ENCODE results near the gene COL18A1.
"Not testable (repeated sequence)": the region's sequence is repeated elsewhere in the genome, so short reads cannot be mapped to it uniquely, and the experiment has no call there.

COL18A1 gene

GRCh38 chr21:45551783-45552695, 147.1 kb downstream of the COL18A1 start:
- FAIRE-seq: no peak

DNA sequence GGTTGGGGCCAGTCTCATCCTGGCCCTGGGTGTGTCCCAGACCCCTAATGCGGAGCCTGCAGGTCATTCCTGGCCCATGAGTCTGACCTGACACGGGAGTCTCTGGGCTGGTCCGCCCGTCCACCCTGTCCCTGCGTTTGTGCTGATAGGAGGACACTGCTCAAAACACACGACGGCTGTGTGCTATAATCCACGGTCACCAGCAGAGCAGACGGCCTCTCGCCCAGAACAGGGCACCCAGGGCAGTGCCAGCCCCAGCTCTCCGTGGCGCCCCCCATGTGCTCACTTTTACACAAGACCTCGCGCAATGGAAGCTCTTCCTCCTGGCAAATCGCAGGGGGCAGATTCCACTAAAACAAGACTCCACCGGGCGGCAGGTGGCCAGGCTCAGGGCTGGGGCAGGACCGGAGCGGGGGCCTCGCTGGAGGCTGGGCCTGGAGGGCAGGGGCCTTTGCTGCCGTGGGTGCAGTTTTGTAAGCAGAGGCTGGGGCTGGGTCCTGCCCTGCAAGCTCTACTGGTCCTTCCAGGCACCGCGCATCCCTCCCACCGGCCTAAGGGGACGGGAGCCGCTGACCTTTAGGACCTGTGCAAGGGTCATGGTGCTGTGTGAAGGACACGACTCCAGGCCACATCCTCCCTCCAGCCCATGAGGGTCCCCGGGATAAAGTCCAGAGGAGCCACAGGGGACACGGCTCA, 147.9 kb downstream of the COL18A1 start:
- no peak for FAIRE-seq

- FAIRE-seq: no peak
Measured at GRCh38 chr21:45554477-45555175, 149.7 kb downstream of the COL18A1 start.

DNA sequence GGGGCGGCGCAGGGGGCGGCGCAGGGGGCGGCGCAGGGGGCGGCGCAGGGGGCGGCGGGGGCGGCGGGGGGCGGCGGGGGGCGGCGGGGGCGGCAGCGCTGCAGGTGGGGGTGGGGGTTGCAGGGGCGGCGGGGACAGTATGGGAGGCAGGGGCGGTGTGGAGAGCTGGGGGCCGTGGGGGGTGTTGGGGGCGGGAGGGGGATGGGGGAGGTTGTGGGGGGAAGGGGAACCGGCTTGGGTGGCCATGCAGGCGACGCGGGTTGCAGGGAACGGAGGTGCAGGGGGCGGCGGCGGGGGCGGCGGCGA, 150.2 kb downstream of the COL18A1 start:
- no peak for FAIRE-seq

- FAIRE-seq: no peak
Measured at GRCh38 chr21:45555557-45556301, 150.8 kb downstream of the COL18A1 start.

- no peak for FAIRE-seq
Measured at GRCh38 chr21:45556302-45556644, 151.3 kb downstream of the COL18A1 start.

DNA sequence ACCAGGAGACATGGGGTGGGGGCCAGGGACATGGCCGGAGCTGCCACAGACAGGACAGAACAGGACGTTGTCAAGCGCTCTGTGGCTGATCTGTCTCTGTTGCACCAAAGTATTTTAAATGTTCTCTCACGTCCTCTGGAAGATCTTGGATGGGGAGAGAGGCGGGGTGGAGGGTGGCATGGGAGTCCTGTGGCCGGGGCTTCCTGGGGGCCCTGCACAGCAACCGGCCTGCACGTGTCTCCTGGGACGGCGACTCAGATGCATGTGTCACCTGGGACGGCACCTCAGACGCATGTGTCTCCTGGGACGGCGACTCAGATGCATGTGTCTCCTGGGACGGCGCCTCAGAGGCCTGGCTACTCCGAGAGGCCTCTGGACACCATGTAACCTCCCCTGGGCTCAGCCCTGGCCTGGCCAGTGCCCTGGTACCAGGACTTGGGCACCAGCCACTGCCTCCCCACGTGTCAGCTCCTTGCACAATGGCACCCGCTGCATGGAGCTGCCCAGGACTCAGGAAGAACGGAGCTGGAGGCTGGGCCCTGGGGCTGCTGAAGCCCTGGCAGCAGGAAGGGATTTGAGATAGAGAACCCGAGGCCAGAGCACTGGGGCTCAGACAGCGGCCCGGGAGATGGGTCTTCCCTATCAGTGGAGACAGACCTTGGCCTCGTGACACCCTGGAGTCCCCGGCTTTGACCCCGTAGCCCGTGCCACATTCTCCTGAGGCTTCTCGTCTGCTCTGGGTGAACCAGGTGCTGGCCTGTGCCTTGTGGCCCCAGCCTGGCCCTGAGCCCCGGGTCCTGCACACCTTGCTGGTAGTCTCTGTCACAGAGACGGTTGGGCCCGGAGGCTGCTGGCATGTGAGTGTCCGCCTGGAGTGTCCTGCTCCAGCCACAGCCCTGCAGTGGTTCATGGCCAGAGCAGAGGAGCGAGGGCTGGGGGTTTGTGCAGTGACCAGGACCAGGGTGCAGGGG, 152.0 kb downstream of the COL18A1 start:
- no peak for FAIRE-seq

- FAIRE-seq: no peak
Measured at GRCh38 chr21:45557616-45558043, 152.7 kb downstream of the COL18A1 start.

DNA sequence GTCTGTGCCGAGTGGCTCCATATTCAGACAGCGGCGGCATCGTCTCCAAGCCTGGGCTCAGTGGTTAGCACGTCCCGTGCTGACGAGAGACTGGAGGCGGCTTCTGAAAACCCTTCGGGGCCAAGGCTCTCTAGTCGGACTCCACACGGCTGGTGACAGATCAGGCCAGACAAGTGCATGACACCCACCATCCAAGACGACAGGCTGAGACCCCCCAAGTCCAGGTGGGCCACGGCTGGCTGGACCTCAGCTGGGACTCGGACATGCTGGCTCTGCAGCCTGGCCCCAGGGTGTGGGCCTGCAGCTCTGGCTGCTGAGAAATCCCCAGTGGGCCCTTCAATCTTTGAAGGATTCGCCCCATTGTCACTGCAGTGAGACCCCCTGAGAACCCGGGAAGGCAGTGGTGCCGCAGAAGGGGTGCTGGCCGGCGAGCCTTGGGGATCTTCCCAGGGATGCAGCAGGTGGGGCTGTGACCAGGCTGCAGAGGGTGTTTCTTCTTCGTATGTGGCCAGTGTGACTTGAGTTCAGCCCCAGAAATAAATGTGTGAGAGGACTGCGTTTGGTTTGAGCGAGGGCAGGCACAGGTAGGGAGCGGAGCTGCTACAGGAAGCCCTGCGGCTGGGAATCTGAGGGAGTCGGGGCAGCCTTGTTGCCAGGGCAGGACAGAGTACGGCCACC, 153.2 kb downstream of the COL18A1 start:
- no peak for FAIRE-seq

- FAIRE-seq: no peak
Measured at GRCh38 chr21:45559216-45560105, 154.5 kb downstream of the COL18A1 start.

DNA sequence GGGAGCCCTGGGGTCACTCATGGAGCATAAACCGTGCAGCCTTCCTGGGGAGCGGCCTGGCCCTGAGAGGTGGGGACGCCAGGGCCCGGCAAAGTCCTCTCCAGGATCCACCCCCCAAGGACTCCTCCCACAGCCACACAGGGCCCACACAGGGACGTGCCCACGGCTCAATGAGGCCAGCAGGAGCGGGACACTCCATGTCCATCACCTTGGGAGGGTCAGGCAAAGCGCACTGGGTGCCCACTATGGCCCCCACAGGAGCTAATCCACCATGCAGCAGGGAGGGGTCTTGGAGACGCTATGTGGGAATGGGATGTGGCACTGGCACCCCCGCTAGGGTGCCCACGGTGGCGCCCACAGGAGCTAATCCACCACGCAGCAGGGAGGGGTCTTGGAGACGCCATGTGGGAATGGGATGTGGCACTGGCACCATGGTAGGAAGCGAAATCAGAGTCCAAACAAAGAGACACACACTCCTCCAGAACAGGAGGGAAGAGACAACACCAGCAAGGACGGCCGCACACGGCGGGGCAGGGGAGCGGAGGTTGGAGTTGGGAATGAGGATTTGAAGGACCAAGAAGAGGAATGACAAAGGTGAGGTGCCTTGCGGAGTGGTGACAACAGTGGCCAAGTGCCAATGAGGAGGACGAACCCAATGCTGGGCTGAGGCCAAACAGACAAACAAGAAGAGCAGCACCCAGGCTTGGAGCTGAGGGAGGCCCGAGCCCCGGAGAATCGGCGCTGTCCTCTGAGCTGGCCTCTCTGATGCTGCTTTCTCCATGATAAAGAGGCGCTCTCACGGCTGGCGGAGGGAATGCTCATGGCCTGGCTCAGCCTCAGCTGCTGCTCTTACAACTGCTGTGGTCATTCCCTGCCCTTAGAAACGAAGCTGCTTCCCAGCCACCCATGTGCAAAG, 155.4 kb downstream of the COL18A1 start:
- FAIRE-seq: no peak

DNA sequence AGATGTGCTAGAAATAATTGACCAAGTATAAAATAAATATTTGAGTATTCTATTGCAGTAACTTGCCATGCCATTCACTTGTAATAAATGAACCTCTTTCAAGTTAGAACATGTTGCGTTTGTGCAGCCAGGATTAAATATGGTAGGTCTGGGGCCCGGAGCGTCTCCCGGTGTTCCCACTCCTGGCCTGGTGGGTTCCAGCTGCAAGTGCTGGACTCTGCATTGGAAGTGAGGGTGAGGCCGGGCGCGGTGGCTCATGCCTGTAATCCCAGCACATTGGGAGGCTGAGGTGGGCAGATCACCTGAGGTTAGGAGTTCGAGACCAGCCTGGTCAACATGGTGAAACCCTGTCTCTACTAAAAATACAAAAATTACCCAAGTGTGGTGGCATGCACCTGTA, 156.3 kb downstream of the COL18A1 start:
- FAIRE-seq: not testable (repeated sequence)

DNA sequence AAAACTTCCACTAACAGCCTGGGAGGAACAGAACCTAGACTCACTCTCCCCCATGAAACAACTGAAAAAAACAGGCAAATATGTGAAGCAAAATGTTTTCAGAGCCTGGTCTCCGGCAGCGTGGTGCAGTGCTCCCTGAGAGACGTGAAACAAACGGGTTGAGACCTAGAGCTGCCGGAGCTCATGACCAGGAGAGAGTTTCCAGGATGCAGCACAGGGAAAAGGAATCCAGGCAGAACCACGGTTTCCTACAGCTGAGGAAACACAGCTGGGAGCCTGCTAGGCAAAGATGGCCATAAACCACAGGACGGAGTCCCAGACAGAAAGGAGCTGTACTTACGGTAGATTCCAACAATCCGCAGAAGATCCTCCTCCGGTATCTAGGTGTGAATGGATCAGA, 157.4 kb downstream of the COL18A1 start:
- FAIRE-seq: no peak

- no peak for FAIRE-seq
Measured at GRCh38 chr21:45562965-45563364, 158.0 kb downstream of the COL18A1 start.

Data from A204.1 (cell line).